Neural cell (in vitro differentiated cells): ENCODE data around the gene BMP2K. TPM values are rescaled to one million over a fixed set of nuclear protein-coding genes. Genes with fewer than 3 reads are reported as not detected.

Source experiments
- H2AFZ ChIP-seq: fragments of 200-600, 300-800 bp; sonication (generic), shearing (Covaris generic); 2 replicates; pipeline ENCODE4 v1.6.0; 2014; ENCODE audit warnings: low read depth, mild to moderate bottlenecking, antibody characterized with exemption, low read length, moderate library complexity
- H3F3A ChIP-seq: fragments of 200-600 bp; shearing (Covaris generic); 2 replicates; pipeline ENCODE4 v1.6.1; 2016; ENCODE audit warnings: mild to moderate bottlenecking, moderate library complexity, mixed read lengths, antibody characterized with exemption, low read length; ENCODE audit not compliant: insufficient read depth, poor library complexity, severe bottlenecking
- H3K27ac ChIP-seq: fragments of 200-600, 300-800 bp; sonication (generic), shearing (Covaris generic); 2 replicates; pipeline ENCODE4 v1.5.1; 2014; ENCODE audit warnings: mild to moderate bottlenecking, low read length, moderate library complexity
- H3K27me3 ChIP-seq: fragments of 300-800, 200-600 bp; sonication (generic), shearing (Covaris generic); 2 replicates; pipeline ENCODE4 v1.6.0; 2014; ENCODE audit warnings: mild to moderate bottlenecking, low read depth, low read length, moderate library complexity; ENCODE audit not compliant: insufficient read depth
- H3K36me3 ChIP-seq: fragments of 300-800, 200-600 bp; sonication (generic), shearing (Covaris generic); 2 replicates; pipeline ENCODE4 v1.5.1; 2014; ENCODE audit warnings: mild to moderate bottlenecking, antibody characterized with exemption, low read length, moderate library complexity; ENCODE audit not compliant: insufficient read depth
- H3K4me2 ChIP-seq: fragments of 300-800, 200-600 bp; sonication (generic), shearing (Covaris generic); 2 replicates; pipeline ENCODE4 v1.6.0; 2014; ENCODE audit warnings: mild to moderate bottlenecking, low read length
- H3K4me3 ChIP-seq: fragments of 300-800, 200-600 bp; sonication (generic), shearing (Covaris generic); 2 replicates; pipeline ENCODE4 v1.5.1; 2014; ENCODE audit warnings: mild to moderate bottlenecking, low read length, moderate library complexity
- H3K79me2 ChIP-seq: fragments of 200-600 bp; shearing (Covaris generic); replicated peaks from 2 replicates; pipeline ENCODE4 v1.6.0; 2014; ENCODE audit warnings: mild to moderate bottlenecking, low read length, moderate library complexity; ENCODE audit not compliant: insufficient read depth
- H3K9ac ChIP-seq: fragments of 300-800, 200-600 bp; sonication (generic), shearing (Covaris generic); 2 replicates; pipeline ENCODE4 v1.6.1; 2016; ENCODE audit warnings: mild to moderate bottlenecking, low read length, mixed read lengths
- H3K9me2 ChIP-seq: fragments of 200-600 bp; shearing (Covaris generic); 2 replicates; pipeline ENCODE4 v1.6.1; 2016; ENCODE audit warnings: mild to moderate bottlenecking, low read length, mixed read lengths; ENCODE audit not compliant: insufficient read depth
- H3K9me3 ChIP-seq: fragments of 200-600, 300-800 bp; sonication (generic), shearing (Covaris generic); 2 replicates; pipeline ENCODE4 v1.6.1; 2016; ENCODE audit warnings: mild to moderate bottlenecking, mixed run types, low read length, moderate library complexity, mixed read lengths
- H4K20me1 ChIP-seq: fragments of 200-600 bp; shearing (Covaris generic); 2 replicates; pipeline ENCODE4 v1.6.1; 2016; ENCODE audit warnings: mild to moderate bottlenecking, mixed run types; ENCODE audit not compliant: insufficient read depth
- EP300 ChIP-seq: fragments of 450-650 bp; conservative IDR thresholded peaks from 2 replicates; pipeline ENCODE4 v1.6.1; 2014; ENCODE audit warnings: antibody characterized with exemption, mild to moderate bottlenecking, moderate library complexity; ENCODE audit not compliant: poor library complexity, severe bottlenecking
- EZH2 ChIP-seq: fragments of 200-600, 300-800 bp; shearing (Covaris generic), sonication (generic); IDR thresholded peaks from 2 replicates; pipeline ENCODE4 v1.6.1; 2014; ENCODE audit warnings: antibody characterized with exemption, low read length, borderline replicate concordance, mild to moderate bottlenecking; ENCODE audit not compliant: insufficient read depth, poor library complexity, severe bottlenecking
- MXI1 ChIP-seq: fragments of 450-650 bp; conservative IDR thresholded peaks from 2 replicates; pipeline ENCODE4 v1.6.1; 2014; ENCODE audit warnings: antibody characterized with exemption, mild to moderate bottlenecking; ENCODE audit not compliant: poor library complexity, severe bottlenecking
- RAD21 ChIP-seq: fragments of 450-650 bp; conservative IDR thresholded peaks from 2 replicates; pipeline ENCODE4 v1.6.1; 2014; ENCODE audit warnings: antibody characterized with exemption, mild to moderate bottlenecking, moderate library complexity
- SMC3 ChIP-seq: fragments of 450-650 bp; conservative IDR thresholded peaks from 2 replicates; pipeline ENCODE4 v1.6.1; 2014; ENCODE audit warnings: antibody characterized with exemption, mild to moderate bottlenecking, moderate library complexity; ENCODE audit not compliant: poor library complexity
- TAF1 ChIP-seq: IDR thresholded peaks from 2 replicates; pipeline ENCODE4 v1.6.1; 2012; ENCODE audit warnings: low read depth
- polyA plus RNA-seq: library from polyadenylated mRNA; depleted of rRNA; stranded (reverse); fragments of >200 nt; gene quantifications from 2 replicates; pipeline ENCODE4 v1.2.3, GENCODE V29; 2014
- TF ChIP-seq, protein P1 (sequence below): fragments of 450-650 bp; IDR thresholded peaks from 2 replicates; pipeline ENCODE4 v1.5.1; 2014; ENCODE audit warnings: antibody characterized with exemption, mild to moderate bottlenecking, moderate library complexity; ENCODE audit not compliant: poor library complexity, severe bottlenecking
- TF ChIP-seq, protein P2 (sequence below): IDR thresholded peaks from 2 replicates; pipeline ENCODE4 v1.6.1; 2012; ENCODE audit warnings: borderline replicate concordance

BMP2K gene
- polyA plus RNA-seq, 1 donor from 2014 or later = 14.7 TPM

DNA sequence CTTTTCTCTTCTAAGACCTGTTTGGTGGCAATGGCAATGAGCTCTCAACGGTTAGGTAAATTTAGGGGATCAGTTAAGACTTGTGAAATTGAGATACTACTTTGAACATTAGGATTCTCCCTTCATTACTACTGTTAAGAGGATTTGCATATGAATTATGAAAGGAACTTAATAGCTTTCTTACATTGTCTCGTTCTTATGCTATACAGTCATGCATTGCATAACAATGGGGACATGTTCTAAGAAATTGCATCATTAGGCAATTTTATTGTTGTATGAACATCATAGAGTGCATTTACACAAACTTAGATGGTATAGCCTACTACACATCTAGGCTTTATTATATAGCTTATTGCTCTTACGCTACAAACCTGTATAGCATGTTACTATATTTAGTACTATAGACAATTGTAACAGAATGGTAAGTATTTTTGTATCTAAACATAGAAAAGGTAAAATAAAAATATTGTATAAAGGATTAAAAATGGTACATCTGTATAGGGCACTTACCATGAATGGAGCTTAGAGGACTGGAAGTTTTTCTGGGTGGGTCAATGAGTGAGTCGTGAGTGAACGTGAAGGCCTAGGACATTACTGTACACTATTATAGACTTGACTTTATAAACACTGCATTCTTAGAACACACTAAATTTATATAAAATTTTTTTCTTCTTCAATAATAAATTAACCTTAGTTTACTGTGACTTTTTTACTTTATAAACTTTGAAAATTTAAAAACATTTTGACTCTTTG, 100.6 kb downstream of the BMP2K start:
- no peaks in the 10 kb centered on the region for H3K9me3 ChIP-seq
- H3K27me3 ChIP-seq = no peaks in the 10 kb centered on the region
- H3K36me3 ChIP-seq = peaks cover 8% of the 10 kb centered on the region
- no peak overlapping the region for H3K9ac ChIP-seq
- no peaks in the 10 kb centered on the region for H3K9me2 ChIP-seq
- H4K20me1 ChIP-seq = no peaks in the 10 kb centered on the region
- H3K27ac ChIP-seq = no peak overlapping the region
- TF ChIP-seq TAF1 = no peak
- no peak overlapping the region for H2AFZ ChIP-seq
- H3K4me2 ChIP-seq = no peak overlapping the region
- H3K79me2 ChIP-seq = no peaks in the 10 kb centered on the region
- no peak overlapping the region for H3K4me3 ChIP-seq
- H3F3A ChIP-seq = no peaks in the 10 kb centered on the region

DNA sequence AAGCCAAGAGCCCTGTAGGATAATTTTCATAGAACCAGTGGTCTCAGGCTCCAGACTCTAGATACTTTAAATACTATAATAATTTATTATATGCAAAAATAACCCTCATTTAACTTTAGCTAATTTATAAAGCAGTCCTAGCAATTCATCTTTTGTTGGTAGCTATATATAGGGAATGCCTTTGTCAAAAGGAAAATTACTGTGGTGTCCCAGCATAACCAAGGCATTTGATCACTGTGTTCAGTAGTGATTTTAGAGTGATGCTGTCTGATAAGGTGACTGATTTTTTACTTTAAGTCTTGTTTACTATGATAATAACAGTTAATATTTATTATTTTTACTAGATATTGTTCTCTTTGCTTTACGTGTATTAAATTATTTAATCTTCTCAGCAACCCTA, 101.9 kb downstream of the BMP2K start:
- Histone ChIP-seq H3K9me2 (no peaks in the 10 kb centered on the region), H3K4me2 (no peak overlapping the region), H4K20me1 (no peaks in the 10 kb centered on the region), H2AFZ (no peak overlapping the region), H3K27me3 (no peaks in the 10 kb centered on the region), H3K27ac (no peak overlapping the region), H3K9ac (no peak overlapping the region), H3K36me3 (peaks cover 5% of the 10 kb centered on the region), H3K79me2 (no peaks in the 10 kb centered on the region), H3F3A (no peaks in the 10 kb centered on the region), H3K4me3 (no peak overlapping the region), H3K9me3 (no peaks in the 10 kb centered on the region)
- TF ChIP-seq EZH2 = no peak
- TF ChIP-seq, protein P1, sequence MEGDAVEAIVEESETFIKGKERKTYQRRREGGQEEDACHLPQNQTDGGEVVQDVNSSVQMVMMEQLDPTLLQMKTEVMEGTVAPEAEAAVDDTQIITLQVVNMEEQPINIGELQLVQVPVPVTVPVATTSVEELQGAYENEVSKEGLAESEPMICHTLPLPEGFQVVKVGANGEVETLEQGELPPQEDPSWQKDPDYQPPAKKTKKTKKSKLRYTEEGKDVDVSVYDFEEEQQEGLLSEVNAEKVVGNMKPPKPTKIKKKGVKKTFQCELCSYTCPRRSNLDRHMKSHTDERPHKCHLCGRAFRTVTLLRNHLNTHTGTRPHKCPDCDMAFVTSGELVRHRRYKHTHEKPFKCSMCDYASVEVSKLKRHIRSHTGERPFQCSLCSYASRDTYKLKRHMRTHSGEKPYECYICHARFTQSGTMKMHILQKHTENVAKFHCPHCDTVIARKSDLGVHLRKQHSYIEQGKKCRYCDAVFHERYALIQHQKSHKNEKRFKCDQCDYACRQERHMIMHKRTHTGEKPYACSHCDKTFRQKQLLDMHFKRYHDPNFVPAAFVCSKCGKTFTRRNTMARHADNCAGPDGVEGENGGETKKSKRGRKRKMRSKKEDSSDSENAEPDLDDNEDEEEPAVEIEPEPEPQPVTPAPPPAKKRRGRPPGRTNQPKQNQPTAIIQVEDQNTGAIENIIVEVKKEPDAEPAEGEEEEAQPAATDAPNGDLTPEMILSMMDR = no peak
- TF ChIP-seq RAD21 = no peak
- no peak for TF ChIP-seq SMC3
- no peak for TF ChIP-seq EP300
- TF ChIP-seq MXI1 = no peak
- TF ChIP-seq, protein P2, sequence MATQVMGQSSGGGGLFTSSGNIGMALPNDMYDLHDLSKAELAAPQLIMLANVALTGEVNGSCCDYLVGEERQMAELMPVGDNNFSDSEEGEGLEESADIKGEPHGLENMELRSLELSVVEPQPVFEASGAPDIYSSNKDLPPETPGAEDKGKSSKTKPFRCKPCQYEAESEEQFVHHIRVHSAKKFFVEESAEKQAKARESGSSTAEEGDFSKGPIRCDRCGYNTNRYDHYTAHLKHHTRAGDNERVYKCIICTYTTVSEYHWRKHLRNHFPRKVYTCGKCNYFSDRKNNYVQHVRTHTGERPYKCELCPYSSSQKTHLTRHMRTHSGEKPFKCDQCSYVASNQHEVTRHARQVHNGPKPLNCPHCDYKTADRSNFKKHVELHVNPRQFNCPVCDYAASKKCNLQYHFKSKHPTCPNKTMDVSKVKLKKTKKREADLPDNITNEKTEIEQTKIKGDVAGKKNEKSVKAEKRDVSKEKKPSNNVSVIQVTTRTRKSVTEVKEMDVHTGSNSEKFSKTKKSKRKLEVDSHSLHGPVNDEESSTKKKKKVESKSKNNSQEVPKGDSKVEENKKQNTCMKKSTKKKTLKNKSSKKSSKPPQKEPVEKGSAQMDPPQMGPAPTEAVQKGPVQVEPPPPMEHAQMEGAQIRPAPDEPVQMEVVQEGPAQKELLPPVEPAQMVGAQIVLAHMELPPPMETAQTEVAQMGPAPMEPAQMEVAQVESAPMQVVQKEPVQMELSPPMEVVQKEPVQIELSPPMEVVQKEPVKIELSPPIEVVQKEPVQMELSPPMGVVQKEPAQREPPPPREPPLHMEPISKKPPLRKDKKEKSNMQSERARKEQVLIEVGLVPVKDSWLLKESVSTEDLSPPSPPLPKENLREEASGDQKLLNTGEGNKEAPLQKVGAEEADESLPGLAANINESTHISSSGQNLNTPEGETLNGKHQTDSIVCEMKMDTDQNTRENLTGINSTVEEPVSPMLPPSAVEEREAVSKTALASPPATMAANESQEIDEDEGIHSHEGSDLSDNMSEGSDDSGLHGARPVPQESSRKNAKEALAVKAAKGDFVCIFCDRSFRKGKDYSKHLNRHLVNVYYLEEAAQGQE = no peak
